GM12872 (cell line): ENCODE data around the gene ADORA2B.

Source experiments
- TF ChIP-seq, protein P1 (sequence below): IDR thresholded peaks from 3 replicates; pipeline ENCODE4 v1.5.1; 2011; ENCODE audit warnings: low read depth, mild to moderate bottlenecking, low read length, moderate library complexity; ENCODE audit not compliant: insufficient read depth

Gene ADORA2B

DNA sequence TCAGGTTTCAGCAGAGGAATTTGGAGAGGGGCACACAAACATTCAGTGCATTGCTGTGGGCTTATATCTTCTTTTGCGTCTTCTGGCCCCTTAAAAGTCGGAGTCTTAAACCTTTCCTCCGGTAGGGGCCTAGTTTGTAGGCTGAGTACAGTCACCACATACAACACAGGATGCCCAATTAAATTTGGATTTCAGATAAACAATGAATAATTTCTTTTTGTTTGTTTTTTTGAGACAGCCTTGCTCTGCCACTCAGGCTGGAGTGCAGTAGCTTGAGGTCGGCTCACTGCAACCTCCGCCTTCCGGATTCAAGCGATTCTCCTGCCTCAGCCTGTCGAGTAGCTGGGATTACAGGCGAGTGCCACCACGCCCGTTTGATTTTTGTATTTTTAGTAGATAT is 26.7 kb upstream of the ADORA2B start:
- TF ChIP-seq, protein P1, sequence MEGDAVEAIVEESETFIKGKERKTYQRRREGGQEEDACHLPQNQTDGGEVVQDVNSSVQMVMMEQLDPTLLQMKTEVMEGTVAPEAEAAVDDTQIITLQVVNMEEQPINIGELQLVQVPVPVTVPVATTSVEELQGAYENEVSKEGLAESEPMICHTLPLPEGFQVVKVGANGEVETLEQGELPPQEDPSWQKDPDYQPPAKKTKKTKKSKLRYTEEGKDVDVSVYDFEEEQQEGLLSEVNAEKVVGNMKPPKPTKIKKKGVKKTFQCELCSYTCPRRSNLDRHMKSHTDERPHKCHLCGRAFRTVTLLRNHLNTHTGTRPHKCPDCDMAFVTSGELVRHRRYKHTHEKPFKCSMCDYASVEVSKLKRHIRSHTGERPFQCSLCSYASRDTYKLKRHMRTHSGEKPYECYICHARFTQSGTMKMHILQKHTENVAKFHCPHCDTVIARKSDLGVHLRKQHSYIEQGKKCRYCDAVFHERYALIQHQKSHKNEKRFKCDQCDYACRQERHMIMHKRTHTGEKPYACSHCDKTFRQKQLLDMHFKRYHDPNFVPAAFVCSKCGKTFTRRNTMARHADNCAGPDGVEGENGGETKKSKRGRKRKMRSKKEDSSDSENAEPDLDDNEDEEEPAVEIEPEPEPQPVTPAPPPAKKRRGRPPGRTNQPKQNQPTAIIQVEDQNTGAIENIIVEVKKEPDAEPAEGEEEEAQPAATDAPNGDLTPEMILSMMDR: no peak

DNA sequence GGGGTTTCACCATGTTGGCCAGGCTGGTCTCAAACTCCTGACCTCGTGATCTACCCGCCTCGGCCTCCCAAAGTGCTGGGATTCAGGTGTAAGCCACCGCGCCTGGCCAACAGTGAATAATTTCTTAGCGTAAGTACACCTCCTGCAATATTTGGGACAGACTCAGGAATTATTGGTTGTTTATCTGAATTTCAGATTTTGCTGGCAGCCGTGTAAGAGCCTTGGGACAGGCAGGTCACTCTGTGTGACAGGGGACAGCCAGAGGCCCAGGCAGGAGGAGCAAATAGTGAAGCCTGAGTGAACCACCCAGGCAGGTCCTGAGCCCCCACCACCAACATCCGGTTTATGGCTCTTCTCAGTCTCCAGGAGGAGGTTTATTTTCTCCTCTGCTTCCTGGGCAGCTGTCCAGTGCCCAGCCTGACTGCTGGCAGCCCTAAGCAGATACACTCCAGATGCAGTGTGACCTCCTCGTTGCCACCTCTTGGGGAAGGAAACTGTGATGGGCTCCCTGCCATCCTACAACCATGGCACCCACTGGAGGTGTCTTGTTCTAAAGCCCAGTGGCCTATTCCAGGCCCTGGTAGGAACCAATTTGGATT is 26.2 kb upstream of the ADORA2B start:
- TF ChIP-seq, protein P1: no peak

DNA sequence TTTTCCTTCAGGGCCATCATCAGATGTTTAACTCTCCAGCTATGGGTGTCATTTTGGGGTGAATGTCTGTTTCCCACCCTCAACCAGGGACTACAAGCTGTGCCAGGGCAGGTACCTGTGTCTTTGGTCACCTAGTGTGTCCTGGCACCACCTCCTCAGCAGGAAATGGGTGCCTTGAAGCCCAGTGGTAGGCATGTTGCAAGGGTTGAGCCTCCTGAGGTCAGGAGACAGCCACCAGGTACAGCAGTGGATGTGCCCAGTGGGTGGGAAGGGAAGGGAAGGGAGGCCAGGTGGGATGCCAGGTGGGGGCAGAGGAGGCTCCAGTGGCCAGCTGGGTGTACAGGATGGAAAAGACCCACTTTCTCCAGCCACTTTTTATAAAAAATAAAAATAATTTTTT is 25.5 kb upstream of the ADORA2B start:
- TF ChIP-seq, protein P1: no peak

DNA sequence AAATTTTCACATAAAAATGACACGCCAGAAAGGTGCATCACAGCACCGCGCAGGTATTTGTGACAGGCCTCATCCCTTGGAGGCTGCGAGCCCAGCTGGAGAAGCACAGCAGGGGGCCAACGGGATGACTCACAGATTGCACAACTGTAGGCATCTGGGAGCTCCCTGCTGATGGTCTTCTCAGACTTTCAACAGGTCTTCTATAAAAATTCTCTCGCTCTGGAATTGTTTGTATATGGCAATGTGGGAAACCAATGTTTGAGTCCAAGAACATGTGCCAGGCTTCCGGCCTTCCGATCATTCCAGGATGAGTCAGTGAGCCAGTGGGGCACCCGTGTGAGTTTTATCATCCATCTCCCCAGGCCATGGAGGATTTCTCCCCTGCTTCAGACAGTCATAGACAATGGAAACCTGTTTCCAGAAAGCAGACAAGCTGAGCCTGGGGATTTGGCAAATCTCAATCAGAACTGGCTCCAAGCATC is 24.1 kb upstream of the ADORA2B start:
- TF ChIP-seq, protein P1: no peak

DNA sequence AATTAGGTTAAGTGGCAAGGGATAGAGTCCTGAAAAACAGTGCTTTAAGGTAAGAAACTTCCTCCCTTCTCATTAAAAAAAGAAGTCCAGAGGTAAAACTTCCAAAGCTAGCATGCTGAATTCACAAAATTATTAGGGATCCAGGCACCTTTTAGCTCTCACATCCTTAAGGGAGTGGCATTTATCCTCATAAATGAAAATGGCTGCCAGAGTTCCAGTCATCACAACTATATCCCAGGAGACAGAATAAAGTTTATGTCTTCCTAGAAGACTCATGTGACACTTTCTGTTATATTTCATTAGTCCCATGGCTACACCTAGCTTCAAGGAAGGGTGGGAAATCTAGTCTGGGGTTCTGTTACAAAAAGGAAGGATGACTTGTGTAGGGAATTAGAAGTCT is 23.3 kb upstream of the ADORA2B start:
- TF ChIP-seq, protein P1: no peak

DNA sequence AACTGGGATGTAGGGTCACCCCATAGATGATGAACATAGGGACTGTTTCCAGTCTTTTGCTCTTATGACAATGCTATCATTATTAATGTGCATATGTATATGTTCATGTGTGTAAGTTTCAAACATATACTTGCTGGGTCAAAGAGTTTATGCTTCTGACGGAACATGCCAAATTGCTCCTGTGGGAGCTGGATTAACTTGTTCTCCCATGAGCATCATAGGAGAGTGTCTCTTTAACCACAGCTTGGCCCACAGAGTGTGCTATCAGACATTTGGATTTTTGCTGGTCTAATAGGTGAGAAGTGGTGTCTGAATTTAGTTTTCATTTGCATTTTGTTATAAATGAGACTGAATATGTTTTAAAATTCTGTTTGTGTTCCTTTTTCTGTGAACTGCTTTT is 22.3 kb upstream of the ADORA2B start:
- TF ChIP-seq, protein P1: no peak

DNA sequence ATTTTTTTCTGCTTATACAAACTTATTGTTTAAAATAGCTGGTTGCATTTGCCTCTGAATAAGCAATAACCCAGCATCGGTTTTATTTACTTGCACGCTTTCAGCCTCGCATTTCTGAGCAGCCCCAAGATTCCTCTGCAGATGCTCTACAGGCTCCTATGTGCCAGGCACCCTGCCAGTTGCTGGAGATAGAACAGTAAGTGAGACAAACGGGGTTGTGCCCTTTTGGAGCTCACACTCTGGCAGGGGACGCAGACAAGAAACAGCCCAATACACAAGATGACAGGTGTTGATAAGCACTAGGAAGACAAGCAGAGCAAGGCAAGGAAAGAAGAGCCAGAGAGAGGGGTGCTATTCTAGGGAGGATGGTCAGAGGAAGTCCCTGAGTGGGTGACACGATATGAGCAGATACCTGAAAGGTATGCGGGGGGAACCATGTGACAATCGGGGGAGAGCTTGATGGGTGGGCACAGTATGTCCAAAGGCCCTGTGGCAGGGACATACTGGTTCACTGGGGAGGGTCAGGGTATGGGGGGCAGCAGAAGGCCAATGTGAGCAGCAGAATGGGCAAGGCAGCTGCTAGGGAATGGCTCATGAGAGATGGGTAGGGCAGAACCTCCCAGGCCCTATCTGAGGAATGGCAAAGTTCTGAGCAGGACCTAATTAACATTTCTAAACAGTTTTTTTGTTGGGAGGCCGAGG is 18.7 kb upstream of the ADORA2B start:
- TF ChIP-seq, protein P1: no peak
